Ectodermal cell (in vitro differentiated cells): Measurements from ENCODE around the gene CRYM.
"Not testable (repeated sequence)": the region's sequence is repeated elsewhere in the genome, so short reads cannot be mapped to it uniquely, and the experiment has no call there.

Source experiments
- H3K27ac ChIP-seq: 2 replicates; pipeline ENCODE4 v1.7.0; 2013; ENCODE audit warnings: mild to moderate bottlenecking, low read depth, low read length; ENCODE audit not compliant: insufficient read depth, poor library complexity, severe bottlenecking
- H3K27me3 ChIP-seq: 2 replicates; pipeline ENCODE4 v1.7.0; 2013; ENCODE audit warnings: mild to moderate bottlenecking, low read length; ENCODE audit not compliant: insufficient read depth, control insufficient read depth, poor library complexity, severe bottlenecking
- H3K36me3 ChIP-seq: one replicate; pipeline ENCODE4 v1.7.0; 2013; ENCODE audit warnings: low read length; ENCODE audit not compliant: control insufficient read depth, insufficient read depth
- H3K4me1 ChIP-seq: one replicate; pipeline ENCODE4 v1.7.0; 2013; ENCODE audit warnings: low read length; ENCODE audit not compliant: control insufficient read depth, insufficient read depth
- H3K4me3 ChIP-seq: 2 replicates; pipeline ENCODE4 v1.7.0; 2013; ENCODE audit warnings: low read depth, low read length, control low read depth; ENCODE audit not compliant: insufficient read depth
- H3K9me3 ChIP-seq: 2 replicates; pipeline ENCODE4 v1.7.0; 2013; ENCODE audit warnings: mild to moderate bottlenecking, low read length, moderate library complexity; ENCODE audit not compliant: control insufficient read depth
- WGBS, 2 experiments: methylation state at CpG; one replicate each; pipeline ENCODE4 v1.1.7; 2013; ENCODE audit warnings: missing lambda C conversion rate in 2 of 2; 5-methylcytosine and 5-hydroxymethylcytosine counted together

CRYM gene

GRCh38 chr16:21281698-21282389 is 3.8 kb upstream of the CRYM start:
- no peak overlapping the region for H3K4me3 ChIP-seq
- peaks cover 35% of the 10 kb centered on the region for H3K27me3 ChIP-seq
- H3K36me3 ChIP-seq, result no peaks in the 10 kb centered on the region
- H3K9me3 ChIP-seq, result no peaks in the 10 kb centered on the region
- H3K27ac ChIP-seq, result no peak overlapping the region
- 93 to 94% methylated on average over 6 to 7 of the region's 7 CpGs for WGBS, 2 experiments
- H3K4me1 ChIP-seq, result no peaks in the 10 kb centered on the region

- 90 to 95% methylated on average over 2 of the region's 2 CpGs for WGBS, 2 experiments
- H3K27me3 ChIP-seq, result peaks cover 47% of the 10 kb centered on the region
- no peak overlapping the region for H3K27ac ChIP-seq
- no peaks in the 10 kb centered on the region for H3K36me3 ChIP-seq
- H3K9me3 ChIP-seq, result no peaks in the 10 kb centered on the region
- H3K4me1 ChIP-seq, result no peaks in the 10 kb centered on the region
- H3K4me3 ChIP-seq, result no peak overlapping the region
Observed at GRCh38 chr16:21279501-21279900, 1.4 kb upstream of the CRYM start.

DNA sequence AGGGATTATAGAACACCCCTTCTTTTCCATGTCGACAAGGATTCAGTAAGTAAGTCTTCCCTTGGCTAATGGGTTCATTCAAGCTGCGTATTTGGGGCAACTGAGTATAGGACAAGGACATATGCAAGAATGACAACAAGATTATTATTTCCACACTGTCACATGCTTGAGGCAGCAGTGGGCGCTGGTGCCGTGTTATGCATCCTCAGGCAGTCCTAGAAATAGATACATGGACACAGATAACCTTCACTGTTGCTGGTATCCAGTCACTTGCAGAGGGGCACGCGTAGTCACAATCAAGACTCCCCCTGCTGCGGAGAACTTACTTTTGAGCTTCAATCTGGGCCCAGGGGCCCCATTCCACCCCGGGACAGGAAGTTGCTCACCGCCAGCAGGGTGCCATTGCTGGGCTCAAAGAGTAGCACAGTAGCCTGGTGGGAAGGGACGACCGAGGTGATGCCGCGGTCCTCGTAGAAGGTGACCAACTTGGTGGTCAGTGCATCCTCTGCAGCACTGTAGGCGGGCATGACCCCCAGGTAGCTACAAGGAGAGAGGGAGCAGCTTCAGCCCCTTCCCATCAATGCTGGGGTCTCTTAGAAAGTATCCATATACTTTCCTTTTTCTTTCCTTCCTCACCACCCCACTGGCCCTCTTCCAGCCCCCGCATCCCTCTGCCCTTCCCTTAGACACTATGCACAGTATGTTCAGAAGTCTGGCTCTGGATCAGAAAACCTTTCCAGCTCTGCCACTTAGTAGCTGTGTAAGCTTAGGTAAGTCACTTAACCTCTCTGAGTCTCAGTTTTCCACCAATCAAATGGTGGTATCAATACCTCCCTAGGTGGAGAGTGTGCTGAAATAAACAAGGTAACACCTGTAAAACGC is 804 bp downstream of the CRYM start:
- WGBS, 2 experiments, result 81 to 82% methylated on average over 17 of the region's 17 CpGs
- no peak overlapping the region for H3K4me3 ChIP-seq

GRCh38 chr16:21276090-21276489 is 2.0 kb downstream of the CRYM start:
- H3K36me3 ChIP-seq, result no peaks in the 10 kb centered on the region
- H3K4me1 ChIP-seq, result no peaks in the 10 kb centered on the region
- H3K9me3 ChIP-seq, result no peaks in the 10 kb centered on the region
- no peak overlapping the region for H3K27ac ChIP-seq
- H3K27me3 ChIP-seq, result peaks cover 43% of the 10 kb centered on the region
- H3K4me3 ChIP-seq, result no peak overlapping the region
- 81 to 85% methylated on average over 9 of the region's 9 CpGs for WGBS, 2 experiments

More for the DNA sequence above, 804 bp downstream of the CRYM start:
- Histone ChIP-seq H3K36me3 (no peaks in the 10 kb centered on the region), H3K9me3 (no peaks in the 10 kb centered on the region), H3K27me3 (peaks cover 43% of the 10 kb centered on the region), H3K27ac (no peak overlapping the region), H3K4me1 (no peaks in the 10 kb centered on the region)

DNA sequence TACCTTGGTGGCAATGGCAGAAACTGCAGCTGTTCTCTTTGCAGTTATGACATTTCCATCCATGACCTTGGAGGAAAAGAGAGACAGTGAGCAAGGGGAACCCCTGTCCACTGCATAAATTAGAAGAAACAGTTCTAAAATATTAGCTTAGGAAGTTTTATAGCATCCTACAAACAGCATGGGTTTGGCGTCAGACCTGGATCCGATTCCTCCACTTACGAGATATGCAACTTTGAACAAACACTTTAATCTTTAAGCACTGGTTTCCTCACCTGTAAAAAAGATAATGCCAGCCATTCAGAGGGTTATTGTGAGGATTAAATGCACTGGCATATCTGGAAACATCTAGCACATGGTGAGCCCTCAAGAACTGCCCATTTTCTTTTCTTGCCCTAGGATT is 2.6 kb downstream of the CRYM start:
- Histone ChIP-seq H3K36me3 (no peaks in the 10 kb centered on the region), H3K27ac (no peak overlapping the region), H3K4me1 (no peaks in the 10 kb centered on the region), H3K27me3 (peaks cover 43% of the 10 kb centered on the region), H3K4me3 (no peak overlapping the region), H3K9me3 (no peaks in the 10 kb centered on the region)
- 92 to 93% methylated on average over 3 of the region's 3 CpGs for WGBS, 2 experiments

- Histone ChIP-seq H3K4me1 (no peaks in the 10 kb centered on the region), H3K27me3 (peaks cover 38% of the 10 kb centered on the region), H3K9me3 (no peaks in the 10 kb centered on the region), H3K4me3 (no peak overlapping the region), H3K27ac (no peak overlapping the region), H3K36me3 (no peaks in the 10 kb centered on the region)
- WGBS, 2 experiments, result 65 to 72% methylated on average over 3 to 4 of the region's 5 CpGs
Observed at GRCh38 chr16:21274172-21274726, 3.8 kb downstream of the CRYM start.

DNA sequence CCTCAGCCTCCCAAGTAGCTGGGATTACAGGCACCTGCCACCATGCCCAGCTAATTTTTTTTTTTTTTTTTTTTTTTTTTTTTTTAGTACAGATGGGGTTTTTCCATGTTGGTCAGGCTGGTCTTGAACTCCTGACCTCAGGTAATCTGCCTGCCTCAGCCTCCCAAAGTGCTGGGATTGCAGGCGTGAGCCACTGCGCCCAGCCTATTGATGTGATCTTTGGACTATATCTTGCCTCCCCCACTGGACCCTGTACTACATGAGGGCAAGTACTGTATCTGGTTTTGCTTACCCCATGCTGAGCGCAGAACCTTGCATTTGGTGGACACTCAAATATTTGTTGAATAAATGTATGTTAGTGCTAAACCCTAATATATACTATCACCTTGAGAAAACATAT is 5.3 kb downstream of the CRYM start:
- H3K27me3 ChIP-seq, result peaks cover 25% of the 10 kb centered on the region
- whole genome bisulfite sequencing, 2 experiments, result 88 to 90% methylated on average over 2 to 3 of the region's 3 CpGs
- not testable (repeated sequence) for H3K4me3 ChIP-seq, H3K4me1 ChIP-seq, H3K36me3 ChIP-seq, H3K27ac ChIP-seq, H3K9me3 ChIP-seq

GRCh38 chr16:21272253-21272652 is 5.8 kb downstream of the CRYM start:
- no peaks in the 10 kb centered on the region for H3K9me3 ChIP-seq
- H3K27ac ChIP-seq, result no peak overlapping the region
- H3K27me3 ChIP-seq, result peaks cover 19% of the 10 kb centered on the region
- H3K36me3 ChIP-seq, result no peaks in the 10 kb centered on the region
- no peak overlapping the region for H3K4me3 ChIP-seq
- WGBS, 2 experiments, result 45 to 50% methylated on average over 2 of the region's 2 CpGs
- no peaks in the 10 kb centered on the region for H3K4me1 ChIP-seq

- H3K27me3 ChIP-seq, result no peaks in the 10 kb centered on the region
- H3K4me1 ChIP-seq, result no peaks in the 10 kb centered on the region
- no peaks in the 10 kb centered on the region for H3K36me3 ChIP-seq
- H3K4me3 ChIP-seq, result no peak overlapping the region
- 91 to 93% methylated on average over 9 of the region's 9 CpGs for WGBS, 2 experiments
- no peaks in the 10 kb centered on the region for H3K9me3 ChIP-seq
- no peak overlapping the region for H3K27ac ChIP-seq
Observed at GRCh38 chr16:21268236-21268635, 9.9 kb downstream of the CRYM start.

DNA sequence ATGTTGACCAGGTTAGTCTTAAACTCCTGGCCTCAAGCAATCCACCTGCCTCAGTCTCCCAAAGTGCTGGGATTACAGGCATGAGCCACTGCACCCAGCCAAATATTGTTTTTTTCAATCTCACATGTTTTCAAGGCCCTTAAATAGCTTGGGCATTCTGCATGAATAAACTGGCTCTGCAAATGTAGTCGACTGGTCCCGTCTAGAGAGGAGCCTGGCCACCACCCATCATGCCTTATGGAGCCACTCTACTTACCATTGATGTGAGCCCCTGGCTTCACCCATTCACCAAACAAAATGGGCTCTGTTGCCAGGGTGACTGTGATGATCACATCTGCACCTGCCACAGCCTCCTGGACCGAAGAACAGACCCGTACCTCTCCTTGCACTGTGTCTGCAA is 10.8 kb downstream of the CRYM start:
- no peak overlapping the region for H3K4me3 ChIP-seq
- H3K27ac ChIP-seq, result no peak overlapping the region
- no peaks in the 10 kb centered on the region for H3K36me3 ChIP-seq
- no peaks in the 10 kb centered on the region for H3K4me1 ChIP-seq
- no peaks in the 10 kb centered on the region for H3K27me3 ChIP-seq
- H3K9me3 ChIP-seq, result no peaks in the 10 kb centered on the region
- WGBS, 2 experiments, result 90 to 93% methylated on average over 4 of the region's 4 CpGs
